NCI-H1417 (cell line): ENCODE measurements around the gene SUSD5.
"Not testable (repeated sequence)": the region's sequence is repeated elsewhere in the genome, so short reads cannot be mapped to it uniquely, and the experiment has no call there.

ENCODE experiments used
- DNase-seq, 3 experiments: peaks; one replicate each; lab custom pipeline; 2025; lab: John Stamatoyannopoulos, UW

The SUSD5 gene

GRCh38 chr3:33152363-33153360, 65.9 kb downstream of the SUSD5 start:
- DNase-seq, result peak in 1 of 3 experiments; percentile 39

- DNase-seq, result no peak
Measured at GRCh38 chr3:33149342-33149741, 69.3 kb downstream of the SUSD5 start.

- DNase-seq, result no peak
Measured at GRCh38 chr3:33146791-33147445, 71.7 kb downstream of the SUSD5 start.

- no peak for DNase-seq
Measured at GRCh38 chr3:33145901-33146580, 72.6 kb downstream of the SUSD5 start.

- DNase-seq, result no peak
Measured at GRCh38 chr3:33145221-33145900, 73.2 kb downstream of the SUSD5 start.

- DNase-seq, result no peak
Measured at GRCh38 chr3:33144433-33144832, 74.2 kb downstream of the SUSD5 start.

- DNase-seq, result no peak
Measured at GRCh38 chr3:33141006-33141405, 77.6 kb downstream of the SUSD5 start.

GRCh38 chr3:33139996-33140395, 78.6 kb downstream of the SUSD5 start:
- no peak for DNase-seq

GRCh38 chr3:33139006-33139623, 79.5 kb downstream of the SUSD5 start:
- not testable (repeated sequence) for DNase-seq

GRCh38 chr3:33137691-33138090, 80.9 kb downstream of the SUSD5 start:
- no peak for DNase-seq

GRCh38 chr3:33134026-33134625, 84.5 kb downstream of the SUSD5 start:
- DNase-seq, result no peak

- DNase-seq, result no peak
Measured at GRCh38 chr3:33132019-33132360, 86.6 kb downstream of the SUSD5 start.

- DNase-seq, result peak; percentile 20 to 71 (median 54)
Measured at GRCh38 chr3:33131331-33132018, 87.1 kb downstream of the SUSD5 start.

GRCh38 chr3:33130144-33130543, 88.5 kb downstream of the SUSD5 start:
- no peak for DNase-seq

GRCh38 chr3:33128706-33129105, 89.9 kb downstream of the SUSD5 start:
- DNase-seq, result peak in 1 of 3 experiments; percentile 1

GRCh38 chr3:33125840-33126239, 92.8 kb downstream of the SUSD5 start:
- DNase-seq, result no peak

GRCh38 chr3:33124638-33125037, 94.0 kb downstream of the SUSD5 start:
- no peak for DNase-seq

GRCh38 chr3:33122991-33123390, 95.6 kb downstream of the SUSD5 start:
- no peak for DNase-seq

- no peak for DNase-seq
Measured at GRCh38 chr3:33119891-33120290, 98.7 kb downstream of the SUSD5 start.

- no peak for DNase-seq
Measured at GRCh38 chr3:33117461-33117860, 101.1 kb downstream of the SUSD5 start.
